Measurements from ENCODE around the gene RBBP8NL. TPM values are rescaled to one million over a fixed set of nuclear protein-coding genes. Genes with fewer than 3 reads are reported as not detected.

Gene RBBP8NL
- total and polyA plus RNA-seq, 2 donors (not counting 3 experiments of a cell fraction or from before 2014, with no cell fraction given), result not detected

GRCh38 chr20:62425281-62426058, 1.9 kb downstream of the RBBP8NL start:
- Histone ChIP-seq H3K4me2 (ENCODE audit: insufficient read depth, low read length) (no peak overlapping the region), H3K4me3 (replicated peaks in 1 of 3; ENCODE audit: insufficient read depth in 1 of 3, low read depth in 1 of 3, low read length in 3 of 3) (no peak overlapping the region), H3K4me1 (ENCODE audit: control insufficient read depth, extremely low read depth, insufficient read depth, low read length) (no peaks in the 10 kb centered on the region), H3K36me3 (ENCODE audit: control insufficient read depth in 2 of 2, extremely low read depth in 1 of 2, insufficient read depth in 2 of 2, low read length in 2 of 2) (no peaks in the 10 kb centered on the region), H3K9ac (replicated peaks; ENCODE audit: extremely low read depth, insufficient read depth, low read length) (no peak overlapping the region), H2AFZ (ENCODE audit: low read depth, low read length) (no peak overlapping the region), H3K27ac (ENCODE audit: insufficient read depth, low read depth, low read length) (no peak overlapping the region), H3K9me1 (replicated peaks; ENCODE audit: control insufficient read depth, extremely low read depth, insufficient read depth, low read length) (no peaks in the 10 kb centered on the region), H3K79me2 (ENCODE audit: control insufficient read depth, insufficient read depth, low read length) (no peaks in the 10 kb centered on the region), H4K20me1 (replicated peaks; ENCODE audit: control insufficient read depth, extremely low read depth, insufficient read depth, low read length) (no peaks in the 10 kb centered on the region), H3K27me3 (ENCODE audit: control insufficient read depth in 2 of 2, insufficient read depth in 2 of 2, low read length in 2 of 2) (no peaks in the 10 kb centered on the region), H3K9me3 (replicated peaks; ENCODE audit: control insufficient read depth, insufficient read depth, low read length) (no peaks in the 10 kb centered on the region)
- no peak for TF ChIP-seq EZH2 (IDR thresholded peaks at IDR 0.05; ENCODE audit: borderline replicate concordance, low read depth, low read length, severe bottlenecking)
- TF ChIP-seq FOS (IDR thresholded peaks at IDR 0.05; ENCODE audit: borderline replicate concordance, insufficient read depth, low read length), result no peak
- TF ChIP-seq, protein P1, sequence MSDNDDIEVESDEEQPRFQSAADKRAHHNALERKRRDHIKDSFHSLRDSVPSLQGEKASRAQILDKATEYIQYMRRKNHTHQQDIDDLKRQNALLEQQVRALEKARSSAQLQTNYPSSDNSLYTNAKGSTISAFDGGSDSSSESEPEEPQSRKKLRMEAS (IDR thresholded peaks at IDR 0.05; ENCODE audit: insufficient read depth, insufficient read length), result no peak
- TF ChIP-seq POLR2A (IDR thresholded peaks at IDR 0.05; ENCODE audit: low read depth, low read length), result no peak
- no peak for TF ChIP-seq POLR2AphosphoS5 (IDR thresholded peaks at IDR 0.05; ENCODE audit: insufficient read depth, low read depth, low read length)
- TF ChIP-seq JUN (IDR thresholded peaks at IDR 0.05; ENCODE audit: borderline replicate concordance, insufficient read depth, insufficient read length, low read depth), result no peak
- no peak for TF ChIP-seq CTCF (IDR thresholded peaks at IDR 0.05; ENCODE audit: extremely low read depth in 1 of 2, insufficient read depth in 1 of 2, low read depth in 1 of 2, low read length in 2 of 2)
- no peak for TF ChIP-seq GATA2 (IDR thresholded peaks at IDR 0.05; ENCODE audit: insufficient read depth, insufficient read length, low read depth, low read length)
- no peak for TF ChIP-seq MYC (IDR thresholded peaks at IDR 0.05; ENCODE audit: low read depth, low read length)
- ChIA-PET CTCF (no interaction called here), POLR2A (no interaction called here)
- BruUV-seq (replicated peaks), result no TSS peak
- no peak for DNase-seq (ENCODE audit: low read depth, low spot score)
- dilution Hi-C loops (cut with MboI; ENCODE audit: extremely low pct_ligation_motif_present, low sequenced_read_pairs) (no loop called here), intact Hi-C loops (cut with micrococcal nuclease) (no loop called here)
- no peak for FAIRE-seq
